H1 (cell line): ENCODE measurements around the gene SLC24A4. TPM values are rescaled to one million over a fixed set of nuclear protein-coding genes. Genes with fewer than 3 reads are reported as not detected.

Source experiments
- CTCF ChIA-PET: fragments of 300-600 bp; sonication (Branson Sonifier 250); formaldehyde crosslinking; loops from one replicate; lab custom pipeline; 2021; ENCODE audit not compliant: partially characterized antibody; lab: Charles Lee
- POLR2A ChIA-PET: fragments of 300-600 bp; sonication (Branson Sonifier 250); formaldehyde crosslinking; loops from one replicate; lab custom pipeline; 2021; ENCODE audit warnings: inconsistent platforms; ENCODE audit not compliant: partially characterized antibody; lab: Charles Lee
- DNase-seq, 2 experiments: peaks; one replicate each; pipeline versions ENCODE4 v3.0.0 to v3.0.0-alpha.2; 2010 to 2022; ENCODE audit warnings: low spot score in 2 of 2, low read depth in 1 of 2, mixed read lengths in 1 of 2
- FAIRE-seq: peaks from 2 replicates; lab custom pipeline; 2011; peaks lifted over from hg19 to GRCh38; lab: Jason Lieb, UNC
- H2AFZ ChIP-seq: 2 replicates; pipeline ENCODE4 v1.8.1; 2012; ENCODE audit warnings: low read length, inconsistent platforms
- H2AK5ac ChIP-seq: 2 replicates; pipeline ENCODE4 v1.6.1; 2013; ENCODE audit warnings: low read depth, low read length
- H2BK120ac ChIP-seq: replicated peaks from 2 replicates; pipeline ENCODE3; 2013; ENCODE audit warnings: low read depth, low read length, inconsistent platforms
- H2BK12ac ChIP-seq: 2 replicates; pipeline ENCODE4 v1.6.1; 2013; ENCODE audit warnings: low read depth, low read length
- H2BK15ac ChIP-seq: 2 replicates; pipeline ENCODE4 v1.6.1; 2013; ENCODE audit warnings: low read length
- H2BK20ac ChIP-seq: 2 replicates; pipeline ENCODE4 v1.6.1; 2013; ENCODE audit warnings: low read length
- H2BK5ac ChIP-seq: 2 replicates; pipeline ENCODE4 v1.6.1; 2013; ENCODE audit warnings: low read depth, low read length
- H3K14ac ChIP-seq: 2 replicates; pipeline ENCODE4 v1.6.1; 2013; ENCODE audit warnings: inconsistent platforms; ENCODE audit not compliant: insufficient read length
- H3K18ac ChIP-seq: 2 replicates; pipeline ENCODE4 v1.6.1; 2013; ENCODE audit warnings: low read length; ENCODE audit errors: extremely low read depth
- H3K23ac ChIP-seq: 2 replicates; pipeline ENCODE4 v1.6.1; 2013; ENCODE audit warnings: inconsistent platforms; ENCODE audit not compliant: insufficient read length
- H3K23me2 ChIP-seq: 2 replicates; pipeline ENCODE4 v1.6.1; 2013; ENCODE audit warnings: low read depth, low read length
- H3K27ac ChIP-seq: 2 replicates; pipeline ENCODE4 v1.6.1; 2011; ENCODE audit warnings: low read depth, low read length, inconsistent platforms
- H3K27me3 ChIP-seq, 4 experiments: replicated peaks in 1 of 4; 1 replicate in 1 of 4; 2 replicates in 3 of 4; pipeline versions ENCODE4 v1.6.1 to v1.8.1; 2011 to 2013; ENCODE audit warnings: low read length in 3 of 4, mild to moderate bottlenecking in 3 of 4, inconsistent platforms in 2 of 4, mixed read lengths in 2 of 4, moderate library complexity in 1 of 4; ENCODE audit not compliant: control insufficient read depth in 3 of 4, insufficient read depth in 3 of 4; ENCODE audit errors: extremely low read depth in 1 of 4
- H3K36me3 ChIP-seq, 4 experiments: 2 replicates each; pipeline versions ENCODE4 v1.6.1 to v1.8.1; 2011 to 2013; ENCODE audit warnings: mild to moderate bottlenecking in 4 of 4, low read length in 3 of 4, moderate library complexity in 2 of 4, control low read depth in 1 of 4, inconsistent platforms in 1 of 4; ENCODE audit not compliant: insufficient read depth in 4 of 4, control insufficient read depth in 2 of 4
- H3K4ac ChIP-seq: replicated peaks from 2 replicates; pipeline ENCODE3; 2013; ENCODE audit warnings: low read length, low read depth, mixed read lengths, inconsistent platforms; ENCODE audit not compliant: insufficient read length
- H3K4me1 ChIP-seq, 4 experiments: replicated peaks in 1 of 4; 1 replicate in 1 of 4; 2 replicates in 3 of 4; pipeline versions ENCODE4 v1.6.1 to v1.8.1; 2011 to 2013; ENCODE audit warnings: low read length in 3 of 4, inconsistent platforms in 2 of 4, mixed read lengths in 1 of 4; ENCODE audit not compliant: insufficient read depth in 4 of 4, control insufficient read depth in 3 of 4
- H3K4me2 ChIP-seq, 2 experiments: 2 replicates each; pipeline versions ENCODE4 v1.6.1 to v1.8.1; 2011 to 2013; ENCODE audit warnings: low read depth in 2 of 2, low read length in 2 of 2, control low read depth in 1 of 2, inconsistent platforms in 1 of 2, mild to moderate bottlenecking in 1 of 2; ENCODE audit not compliant: insufficient read depth in 1 of 2
- H3K4me3 ChIP-seq, 4 experiments: fragments of 200-600, 300-600 bp in 1 of 4; sonication (generic), shearing (Covaris generic), sonication (Bioruptor Twin) in 1 of 4; 2 replicates each; pipeline versions ENCODE4 v1.5.1 to v1.8.1; 2011 to 2016; ENCODE audit warnings: low read length in 4 of 4, low read depth in 3 of 4, control low read depth in 2 of 4, inconsistent platforms in 2 of 4, mild to moderate bottlenecking in 2 of 4, mixed read lengths in 1 of 4, moderate library complexity in 1 of 4; ENCODE audit not compliant: insufficient read depth in 2 of 4; ENCODE audit errors: extremely low read depth in 1 of 4
- H3K56ac ChIP-seq: replicated peaks from 2 replicates; pipeline ENCODE3; 2013; ENCODE audit warnings: low read depth, mild to moderate bottlenecking, mixed read lengths, low read length, inconsistent platforms; ENCODE audit not compliant: insufficient read length
- H3K79me1 ChIP-seq: 2 replicates; pipeline ENCODE4 v1.6.1; 2013; ENCODE audit warnings: low read depth, low read length, control low read depth
- H3K79me2 ChIP-seq, 2 experiments: 2 replicates each; pipeline versions ENCODE4 v1.6.1 to v1.8.1; 2012 to 2013; ENCODE audit warnings: low read length in 2 of 2, mild to moderate bottlenecking in 2 of 2, inconsistent platforms in 1 of 2; ENCODE audit not compliant: insufficient read depth in 2 of 2, control insufficient read depth in 1 of 2
- H3K9ac ChIP-seq, 4 experiments: replicated peaks in 1 of 4; 1 replicate in 1 of 4; 2 replicates in 3 of 4; pipeline versions ENCODE4 v1.6.1 to v1.8.1; 2011 to 2013; ENCODE audit warnings: low read depth in 3 of 4, low read length in 3 of 4, control low read depth in 2 of 4, mild to moderate bottlenecking in 2 of 4, moderate library complexity in 2 of 4, inconsistent platforms in 1 of 4; ENCODE audit errors: extremely low read depth in 1 of 4
- H3K9me3 ChIP-seq, 2 experiments: 2 replicates each; pipeline versions ENCODE4 v1.6.1 to v1.8.1; 2012 to 2013; ENCODE audit warnings: mild to moderate bottlenecking in 2 of 2, moderate library complexity in 2 of 2, control low read depth in 1 of 2, inconsistent platforms in 1 of 2, low read depth in 1 of 2, low read length in 1 of 2, mixed read lengths in 1 of 2; ENCODE audit not compliant: insufficient read depth in 2 of 2
- H4K20me1 ChIP-seq, 2 experiments: replicated peaks in 1 of 2; 2 replicates each; pipeline versions ENCODE3 to v1.8.1; 2011 to 2013; ENCODE audit warnings: inconsistent platforms in 2 of 2, low read length in 2 of 2, mild to moderate bottlenecking in 1 of 2; ENCODE audit not compliant: insufficient read depth in 2 of 2, control insufficient read depth in 1 of 2
- H4K5ac ChIP-seq: 2 replicates; pipeline ENCODE4 v1.6.1; 2013; ENCODE audit warnings: low read length, low read depth, mixed read lengths, inconsistent platforms; ENCODE audit not compliant: insufficient read length
- H4K8ac ChIP-seq: 2 replicates; pipeline ENCODE4 v1.8.0; 2013; ENCODE audit warnings: mild to moderate bottlenecking, moderate library complexity, low read length, inconsistent platforms; ENCODE audit not compliant: insufficient read depth; ENCODE audit errors: extremely low read depth
- H4K91ac ChIP-seq: replicated peaks from 2 replicates; pipeline ENCODE3; 2013; ENCODE audit warnings: low read length, mixed read lengths, inconsistent platforms; ENCODE audit not compliant: insufficient read length
- CHD1 ChIP-seq: IDR thresholded peaks from 2 replicates; pipeline ENCODE4 v1.6.1; 2012; ENCODE audit warnings: low read depth, low read length, improper control_type of control experiment
- EZH2 ChIP-seq: fragments of 200-600 bp; sonication (generic); IDR thresholded peaks from 2 replicates; pipeline ENCODE4 v1.7.1; 2012; ENCODE audit warnings: low read depth, mild to moderate bottlenecking, moderate library complexity, low read length, inconsistent platforms; ENCODE audit not compliant: severe bottlenecking
- HDAC2 ChIP-seq, 2 experiments: fragments of 300-600 bp in 1 of 2; sonication (generic) in 1 of 2; IDR thresholded peaks; 2 replicates each; pipeline ENCODE4 v1.6.1; 2011 to 2012; ENCODE audit warnings: low read depth in 2 of 2, low read length in 2 of 2, mild to moderate bottlenecking in 2 of 2, moderate library complexity in 2 of 2, borderline replicate concordance in 1 of 2, inconsistent platforms in 1 of 2
- TAF1 ChIP-seq: IDR thresholded peaks from 2 replicates; pipeline ENCODE4 v1.6.1; 2011; ENCODE audit warnings: mild to moderate bottlenecking, low read depth, low read length
- WGBS, 2 experiments: shearing (Covaris generic) in 1 of 2; methylation state at CpG; one replicate each; pipeline versions ENCODE4 v1.1.6 to v1.1.7; 2013 to 2015; ENCODE audit warnings: low lambda C conversion rate in 2 of 2, mixed read lengths in 2 of 2, inconsistent platforms in 1 of 2, low coverage in 1 of 2, missing lambda C conversion rate in 1 of 2; ENCODE audit not compliant: insufficient replicate concordance in 2 of 2, insufficient coverage in 1 of 2, insufficient read length in 1 of 2; ENCODE audit errors: extremely low coverage in 1 of 2, missing lambda C conversion rate in 1 of 2; 5-methylcytosine and 5-hydroxymethylcytosine counted together
- polyA plus RNA-seq, 7 experiments: library from polyadenylated mRNA; depleted of rRNA in 3 of 7; stranded (reverse) in 5 of 7; unstranded in 2 of 7; fragments of >200 nt in 5 of 7; fragments of 200-250 nt in 2 of 7; gene quantifications; 1 replicate in 5 of 7; 2 replicates in 1 of 7; 4 replicates in 1 of 7; pipeline versions ENCODE4 v1.2.1 to v1.2.3, GENCODE V29; 2011 to 2013; ENCODE audit warnings: missing spikeins in 2 of 7, mixed read lengths in 2 of 7
- total RNA-seq: library from RNA; stranded (reverse); fragmentation: NEBNext Ultra II Directional; extraction: Animal tissue kit (Norgen Biotek cat#: 25700); gene quantifications from 2 replicates; pipeline ENCODE4 v1.2.1, GENCODE V29; 2021

SLC24A4 gene
- total and polyA plus RNA-seq, 2 of the 8 experiments (the other 6 are each of a cell fraction or from before 2014, with no cell fraction given): 0.27 to 0.89 TPM

DNA sequence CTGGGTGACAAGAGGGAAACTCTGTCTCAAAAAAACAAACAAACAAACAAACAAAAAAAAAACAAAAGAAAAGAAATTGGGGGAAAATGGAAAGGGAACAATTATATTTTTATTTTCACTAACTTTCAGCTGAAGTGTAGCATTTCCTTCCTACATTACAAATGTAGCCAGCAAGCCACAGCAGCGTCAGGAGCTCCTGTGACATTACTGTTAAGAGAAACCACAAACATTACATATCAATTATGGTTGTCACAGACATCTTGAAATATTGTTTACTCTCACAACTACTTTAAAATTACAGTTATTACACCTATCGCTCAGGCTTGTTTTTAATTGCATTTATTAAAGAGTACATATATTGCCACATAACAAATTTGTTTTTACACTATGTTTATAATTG lies 49.8 kb upstream of the SLC24A4 start:
- Histone ChIP-seq H3K14ac (no peak overlapping the region), H3K36me3 (no peaks in the 10 kb centered on the region), H3K23me2 (no peaks in the 10 kb centered on the region; the same call in 1 of the 2 replicates), H2AFZ (no peak overlapping the region), H3K4me2 (no peak overlapping the region), H3K79me1 (no peaks in the 10 kb centered on the region), H2BK12ac (no peak overlapping the region), H3K9me3 (no peaks in the 10 kb centered on the region), H3K23ac (no peak overlapping the region), H3K4me1 (no peaks in the 10 kb centered on the region), H2BK5ac (no peak overlapping the region), H4K91ac (no peak overlapping the region), H3K79me2 (no peaks in the 10 kb centered on the region)
- POLR2A ChIA-PET: interaction anchor here (0.6 kb wide), 1 partner anchor 99 kb away, joined by 3 read pairs; no protein-coding TSS in a partner anchor
- TF ChIP-seq TAF1 (no peak), EZH2 (no peak), HDAC2 (IDR thresholded peaks at IDR 0.05; ENCODE audit: borderline replicate concordance in 1 of 2, low read depth in 2 of 2, low read length in 2 of 2) (no peak), CHD1 (no peak)
- TF ChIP-seq, all 59 proteins: peak for 0
- no peak overlapping the region for H3K4me3 ChIP-seq
- H3K27ac ChIP-seq: no peak overlapping the region
- H2BK15ac ChIP-seq: no peak overlapping the region
- CTCF ChIA-PET: no interaction called here
- no peak overlapping the region for H3K4ac ChIP-seq
- no peaks in the 10 kb centered on the region for H4K20me1 ChIP-seq
- H4K8ac ChIP-seq: no peak overlapping the region
- H3K18ac ChIP-seq: no peak overlapping the region
- H3K9ac ChIP-seq: no peak overlapping the region
- WGBS, 2 experiments: 92% methylated on average over 2 of the region's 2 CpGs; no CpG with 5 or more reads in 1 of the 2 experiments
- H2BK120ac ChIP-seq: no peak overlapping the region
- no peak overlapping the region for H4K5ac ChIP-seq
- H3K56ac ChIP-seq: no peak overlapping the region
- H3K27me3 ChIP-seq: no peaks in the 10 kb centered on the region
- FAIRE-seq (no peak), DNase-seq (no peak)
- no peak overlapping the region for H2BK20ac ChIP-seq
- no peak overlapping the region for H2AK5ac ChIP-seq
